Rectal smooth muscle tissue (tissue), 1 donor: ENCODE data around the gene FREM3.

Experiments used
- H3K27ac ChIP-seq: one replicate; pipeline ENCODE4 v1.7.0; 2013; ENCODE audit warnings: low read depth, low read length, inconsistent platforms
- H3K27me3 ChIP-seq: one replicate; pipeline ENCODE4 v1.7.0; 2013; ENCODE audit warnings: low read length; ENCODE audit not compliant: control insufficient read depth, insufficient read depth
- H3K36me3 ChIP-seq: one replicate; pipeline ENCODE4 v1.7.0; 2013; ENCODE audit warnings: low read length; ENCODE audit not compliant: control insufficient read depth, insufficient read depth
- H3K4me1 ChIP-seq: one replicate; pipeline ENCODE4 v1.7.0; 2013; ENCODE audit warnings: low read length; ENCODE audit not compliant: control insufficient read depth, insufficient read depth
- H3K4me3 ChIP-seq: one replicate; pipeline ENCODE4 v1.7.0; 2013; ENCODE audit warnings: low read length
- H3K9ac ChIP-seq: one replicate; pipeline ENCODE4 v1.7.0; 2013; ENCODE audit warnings: low read length

Gene FREM3

GRCh38 chr4:143599827-143600226 lies 100.6 kb downstream of the FREM3 start:
- Histone ChIP-seq H3K36me3 (no peaks in the 10 kb centered on the region), H3K4me1 (peaks cover 2% of the 10 kb centered on the region), H3K9ac (no peak overlapping the region), H3K27ac (no peak overlapping the region), H3K4me3 (no peak overlapping the region), H3K27me3 (no peaks in the 10 kb centered on the region)

DNA sequence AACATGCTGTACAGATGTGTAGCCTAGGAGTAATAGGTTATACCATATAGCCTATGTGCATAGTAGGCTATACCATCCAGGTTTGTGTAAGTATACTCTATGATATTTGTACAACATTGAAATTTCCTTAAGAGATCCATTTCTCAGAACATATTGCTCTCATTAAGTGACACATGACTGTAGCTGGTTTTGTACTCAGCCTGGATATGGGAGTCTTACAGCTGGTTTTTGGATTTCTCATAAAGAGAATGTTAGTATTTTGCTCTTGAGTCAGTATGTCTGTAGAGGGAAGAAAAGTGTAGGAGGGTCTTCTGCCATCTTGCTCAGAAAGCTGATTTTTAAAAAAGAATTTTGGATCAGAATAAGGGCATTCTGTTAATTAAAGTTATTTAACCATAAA lies 101.7 kb downstream of the FREM3 start:
- H3K27ac ChIP-seq: no peak overlapping the region
- H3K36me3 ChIP-seq: no peaks in the 10 kb centered on the region
- H3K27me3 ChIP-seq: no peaks in the 10 kb centered on the region
- H3K4me3 ChIP-seq: no peak overlapping the region
- no peak overlapping the region for H3K9ac ChIP-seq
- H3K4me1 ChIP-seq: peaks cover 2% of the 10 kb centered on the region

DNA sequence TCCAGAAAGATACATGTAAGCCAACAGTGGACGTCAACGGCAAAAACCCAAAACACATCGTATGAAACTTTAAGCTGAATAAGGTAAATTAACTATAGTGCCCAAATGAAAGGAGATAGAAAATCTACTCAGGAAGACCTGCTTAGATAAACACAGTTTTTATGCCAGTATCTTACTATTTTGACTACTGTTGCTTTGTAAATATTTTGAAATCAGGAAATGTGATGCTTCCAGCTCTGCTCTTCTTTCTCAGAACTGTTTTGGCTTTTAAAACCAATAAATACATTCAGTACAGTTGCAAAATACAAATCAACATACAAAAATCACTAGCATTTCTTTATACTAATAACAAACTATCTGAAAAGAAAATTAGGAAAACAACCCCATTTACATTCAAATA lies 103.2 kb downstream of the FREM3 start:
- Histone ChIP-seq H3K36me3 (no peaks in the 10 kb centered on the region), H3K9ac (no peak overlapping the region), H3K27ac (no peak overlapping the region), H3K4me3 (no peak overlapping the region), H3K4me1 (peaks cover 2% of the 10 kb centered on the region), H3K27me3 (no peaks in the 10 kb centered on the region)

DNA sequence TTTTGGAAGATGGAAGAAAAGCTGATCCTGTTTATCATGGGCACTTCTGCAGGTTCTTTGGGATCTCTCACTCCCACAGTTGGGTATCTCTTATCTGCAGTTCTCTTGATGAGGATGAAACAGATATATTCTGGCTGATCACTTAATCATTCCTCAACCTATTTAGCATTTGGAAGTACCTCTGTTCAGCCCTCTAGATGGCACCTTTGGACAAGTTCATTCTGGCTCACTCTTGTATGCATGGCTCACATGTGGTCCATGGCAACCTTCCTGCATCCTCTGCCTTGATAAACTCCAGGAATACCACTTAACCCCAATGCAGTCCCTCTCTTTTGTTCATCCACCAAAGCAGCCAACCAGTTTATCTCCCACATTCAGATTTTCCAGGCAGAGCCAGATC lies 112.8 kb downstream of the FREM3 start:
- Histone ChIP-seq H3K4me1 (no peaks in the 10 kb centered on the region), H3K27ac (no peak overlapping the region)

DNA sequence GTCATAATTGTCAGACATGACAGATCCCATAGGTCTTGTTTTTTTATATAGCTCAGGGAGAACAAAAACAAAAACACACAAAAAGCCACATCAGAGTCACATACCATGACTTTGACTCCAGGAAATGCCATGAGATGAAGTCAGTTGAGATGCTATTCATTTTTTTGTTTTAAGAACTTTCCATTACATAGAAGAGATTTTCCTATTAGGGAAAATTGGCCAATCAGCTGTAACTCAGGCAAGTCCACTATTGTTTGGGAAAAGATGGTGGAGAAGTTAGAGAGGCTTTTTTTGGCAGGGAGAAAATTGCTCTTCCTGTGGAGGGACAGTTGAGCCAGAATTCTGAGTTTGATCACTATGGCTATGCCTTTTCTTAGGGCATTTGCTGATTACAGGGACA lies 114.4 kb downstream of the FREM3 start:
- Histone ChIP-seq H3K4me3 (no peak overlapping the region), H3K27me3 (no peaks in the 10 kb centered on the region), H3K4me1 (no peaks in the 10 kb centered on the region), H3K9ac (no peak overlapping the region), H3K36me3 (no peaks in the 10 kb centered on the region), H3K27ac (no peak overlapping the region)

More for the DNA sequence above, 112.8 kb downstream of the FREM3 start:
- Histone ChIP-seq H3K4me3 (no peak overlapping the region), H3K9ac (no peak overlapping the region), H3K27me3 (no peaks in the 10 kb centered on the region), H3K36me3 (no peaks in the 10 kb centered on the region)

DNA sequence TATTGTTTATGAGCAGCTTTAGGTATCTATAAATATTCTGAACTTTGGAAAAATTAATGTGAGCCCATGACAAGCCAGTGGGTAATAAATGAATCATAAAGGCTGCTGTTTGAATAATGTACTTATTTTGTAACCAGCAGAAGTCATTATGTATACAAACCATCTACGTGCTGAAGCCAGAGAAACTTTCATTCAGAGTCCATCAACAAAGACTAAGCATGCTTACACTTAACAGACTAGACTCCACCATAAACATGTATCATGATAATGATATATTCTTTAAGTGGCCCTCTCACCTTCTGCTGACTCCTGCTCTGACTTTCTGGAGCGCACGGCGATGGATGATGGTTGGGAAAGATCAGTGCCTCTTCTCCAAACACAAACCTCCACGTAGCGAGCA lies 114.9 kb downstream of the FREM3 start:
- Histone ChIP-seq H3K27me3 (no peaks in the 10 kb centered on the region), H3K36me3 (no peaks in the 10 kb centered on the region), H3K4me3 (no peak overlapping the region), H3K9ac (no peak overlapping the region), H3K4me1 (no peaks in the 10 kb centered on the region), H3K27ac (no peak overlapping the region)

DNA sequence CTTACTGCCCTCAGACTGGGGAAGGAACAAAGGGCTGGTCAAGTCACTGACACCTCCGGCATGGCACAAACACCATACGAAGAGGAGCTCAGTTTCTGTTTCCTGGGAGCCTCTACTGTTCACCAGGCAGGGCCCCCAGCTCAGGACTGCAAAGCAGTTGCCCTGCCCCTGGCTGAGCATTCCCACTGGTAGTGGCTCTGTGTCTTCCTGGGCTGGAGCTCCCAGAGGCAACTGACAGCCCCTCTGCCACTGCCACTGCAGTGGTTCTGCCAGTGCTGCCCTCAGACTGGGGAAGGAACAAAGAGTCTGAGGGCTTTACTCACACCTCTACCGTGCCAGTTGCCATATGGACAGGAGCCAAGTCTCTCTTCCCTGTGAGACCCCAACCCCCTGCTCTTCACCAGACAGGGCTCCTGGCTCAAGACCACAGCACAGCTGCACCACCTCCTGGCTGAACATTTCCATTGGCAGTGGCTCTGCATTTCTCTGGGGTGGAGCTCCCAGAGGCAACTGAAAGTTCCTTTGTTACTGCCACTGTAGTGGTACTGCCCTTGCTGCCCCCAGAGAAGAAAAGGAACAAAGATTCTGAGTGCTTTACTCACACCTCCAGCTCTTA lies 119.0 kb downstream of the FREM3 start:
- Histone ChIP-seq H3K36me3 (no peaks in the 10 kb centered on the region), H3K4me1 (no peaks in the 10 kb centered on the region), H3K9ac (no peak overlapping the region), H3K27ac (no peak overlapping the region), H3K27me3 (no peaks in the 10 kb centered on the region), H3K4me3 (no peak overlapping the region)

- Histone ChIP-seq H3K9ac (no peak overlapping the region), H3K4me3 (no peak overlapping the region), H3K4me1 (no peaks in the 10 kb centered on the region), H3K36me3 (no peaks in the 10 kb centered on the region), H3K27me3 (no peaks in the 10 kb centered on the region), H3K27ac (no peak overlapping the region)
These were observed 125.1 kb downstream of the FREM3 start for GRCh38 chr4:143575331-143575730.

DNA sequence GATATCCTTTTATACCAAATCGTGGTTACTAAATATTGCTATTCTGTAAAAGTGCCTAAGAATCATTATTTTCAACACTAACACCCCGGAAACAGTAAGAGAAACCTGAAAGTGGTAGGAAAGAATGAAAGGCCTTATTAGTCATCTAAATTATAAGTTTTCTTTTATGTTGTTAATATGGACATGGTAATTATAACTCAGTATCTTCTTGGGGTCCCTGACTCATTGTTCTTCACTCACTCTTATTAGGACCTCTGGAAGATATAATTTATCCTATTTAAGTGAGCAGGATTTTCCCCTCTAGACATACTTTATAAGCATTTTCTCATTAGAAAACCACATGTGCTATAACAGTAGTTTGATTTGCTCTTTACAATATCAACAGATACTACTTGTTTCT lies 136.0 kb downstream of the FREM3 start:
- no peaks in the 10 kb centered on the region for H3K27me3 ChIP-seq
- no peak overlapping the region for H3K9ac ChIP-seq
- no peaks in the 10 kb centered on the region for H3K4me1 ChIP-seq
- H3K4me3 ChIP-seq: no peak overlapping the region
- no peaks in the 10 kb centered on the region for H3K36me3 ChIP-seq
- no peak overlapping the region for H3K27ac ChIP-seq

DNA sequence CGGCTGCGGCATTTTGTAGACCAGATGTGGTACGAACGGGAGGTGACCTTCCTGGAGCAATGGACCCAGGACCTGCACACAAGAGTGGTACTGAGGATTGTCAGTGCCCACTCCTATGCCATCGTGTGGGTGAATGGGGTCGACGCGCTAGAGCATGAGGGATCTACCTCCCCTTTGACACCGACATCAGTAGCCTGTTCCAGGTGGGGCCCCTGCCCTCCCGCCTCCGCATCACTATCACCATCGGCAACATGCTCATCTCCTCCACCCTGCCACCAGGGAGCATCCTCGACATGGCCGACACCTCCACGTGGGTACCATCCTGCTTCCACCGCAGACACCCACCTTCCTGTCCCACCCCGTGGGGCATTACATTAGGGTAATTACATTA lies 140.7 kb downstream of the FREM3 start:
- H3K27me3 ChIP-seq: no peaks in the 10 kb centered on the region
- peak overlapping the region; percentile 66 for H3K4me3 ChIP-seq
- H3K27ac ChIP-seq: no peak overlapping the region
- H3K36me3 ChIP-seq: peaks cover 3% of the 10 kb centered on the region
- peak overlapping the region; percentile 13 for H3K9ac ChIP-seq
- no peaks in the 10 kb centered on the region for H3K4me1 ChIP-seq

- H3K4me1 ChIP-seq: no peaks in the 10 kb centered on the region
- peak overlapping the region; percentile 7 for H3K27ac ChIP-seq
- H3K27me3 ChIP-seq: no peaks in the 10 kb centered on the region
- H3K36me3 ChIP-seq: peaks cover 4% of the 10 kb centered on the region
- peak overlapping the region; percentile 13 for H3K9ac ChIP-seq
- H3K4me3 ChIP-seq: peak overlapping the region; percentile 66
These were observed 141.4 kb downstream of the FREM3 start for GRCh38 chr4:143558823-143559756.

- Histone ChIP-seq H3K4me3 (no peak overlapping the region), H3K9ac (no peak overlapping the region), H3K27me3 (no peaks in the 10 kb centered on the region), H3K36me3 (peaks cover 6% of the 10 kb centered on the region), H3K27ac (no peak overlapping the region), H3K4me1 (no peaks in the 10 kb centered on the region)
These were observed 142.2 kb downstream of the FREM3 start for GRCh38 chr4:143558286-143558685.

DNA sequence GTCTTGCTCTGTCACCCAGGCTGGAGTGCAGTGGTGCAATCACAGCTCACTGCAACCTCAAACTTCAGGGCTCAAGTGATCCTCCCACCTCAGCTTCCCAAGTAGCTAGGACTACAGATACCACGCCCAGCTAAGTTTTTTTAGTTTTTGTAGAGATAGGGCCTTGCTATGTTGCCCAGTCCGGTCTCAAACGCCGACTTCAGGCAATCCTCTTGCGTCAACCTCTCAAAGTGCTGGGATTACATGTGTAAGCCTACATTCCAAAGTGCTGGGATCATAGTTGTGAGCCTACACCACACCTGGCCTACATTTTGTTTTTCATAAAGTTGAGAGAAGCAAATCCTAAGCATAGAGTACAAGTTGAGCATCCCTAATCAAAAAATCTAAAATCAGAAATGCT lies 144.8 kb downstream of the FREM3 start:
- no peaks in the 10 kb centered on the region for H3K27me3 ChIP-seq
- peaks cover 7% of the 10 kb centered on the region for H3K36me3 ChIP-seq
- no peak overlapping the region for H3K9ac ChIP-seq
- no peak overlapping the region for H3K27ac ChIP-seq
- H3K4me1 ChIP-seq: no peaks in the 10 kb centered on the region
- no peak overlapping the region for H3K4me3 ChIP-seq
